HL-60 (cell line): ENCODE data around the gene MCCC2.

Source experiments
- DNase-seq, 2 experiments: peaks; one replicate each; pipeline ENCODE4 v3.0.0-alpha.2; 2010 to 2020; ENCODE audit warnings: low read depth in 1 of 2, low spot score in 1 of 2
- H3K27ac ChIP-seq: fragments of 250-450 bp; sonication (Bioruptor Pico); replicated peaks from 2 replicates; pipeline ENCODE4 v1.5.1; 2020; ENCODE audit warnings: mild to moderate bottlenecking, moderate library complexity
- H3K27me3 ChIP-seq: fragments of 250-450 bp; sonication (Bioruptor Pico); 2 replicates; pipeline ENCODE4 v1.5.1; 2021; ENCODE audit warnings: mild to moderate bottlenecking, moderate library complexity; ENCODE audit not compliant: insufficient read depth, poor library complexity, severe bottlenecking
- H3K4me3 ChIP-seq: replicated peaks from 2 replicates; pipeline ENCODE4 v1.5.1; 2011; ENCODE audit warnings: mild to moderate bottlenecking, control low read depth, low read length; ENCODE audit not compliant: insufficient read depth
- GABPA ChIP-seq: IDR thresholded peaks from 2 replicates; pipeline ENCODE4 v1.6.1; 2012; ENCODE audit warnings: low read depth
- POLR2AphosphoS5 ChIP-seq: IDR thresholded peaks from 2 replicates; pipeline ENCODE4 v1.6.1; 2012; ENCODE audit warnings: low read depth
- SPI1 ChIP-seq: IDR thresholded peaks from 2 replicates; pipeline ENCODE4 v1.6.1; 2012; ENCODE audit warnings: low read depth, mild to moderate bottlenecking, borderline replicate concordance
- TF ChIP-seq, protein P1 (sequence below): IDR thresholded peaks from 2 replicates; pipeline ENCODE4 v1.6.1; 2012; ENCODE audit warnings: low read depth; ENCODE audit not compliant: insufficient replicate concordance
- TF ChIP-seq, protein P2 (sequence below): IDR thresholded peaks from one replicate; pipeline ENCODE4 v1.5.1; 2011; ENCODE audit warnings: low read length, control low read depth, inconsistent platforms; ENCODE audit not compliant: insufficient read depth

Gene MCCC2

DNA sequence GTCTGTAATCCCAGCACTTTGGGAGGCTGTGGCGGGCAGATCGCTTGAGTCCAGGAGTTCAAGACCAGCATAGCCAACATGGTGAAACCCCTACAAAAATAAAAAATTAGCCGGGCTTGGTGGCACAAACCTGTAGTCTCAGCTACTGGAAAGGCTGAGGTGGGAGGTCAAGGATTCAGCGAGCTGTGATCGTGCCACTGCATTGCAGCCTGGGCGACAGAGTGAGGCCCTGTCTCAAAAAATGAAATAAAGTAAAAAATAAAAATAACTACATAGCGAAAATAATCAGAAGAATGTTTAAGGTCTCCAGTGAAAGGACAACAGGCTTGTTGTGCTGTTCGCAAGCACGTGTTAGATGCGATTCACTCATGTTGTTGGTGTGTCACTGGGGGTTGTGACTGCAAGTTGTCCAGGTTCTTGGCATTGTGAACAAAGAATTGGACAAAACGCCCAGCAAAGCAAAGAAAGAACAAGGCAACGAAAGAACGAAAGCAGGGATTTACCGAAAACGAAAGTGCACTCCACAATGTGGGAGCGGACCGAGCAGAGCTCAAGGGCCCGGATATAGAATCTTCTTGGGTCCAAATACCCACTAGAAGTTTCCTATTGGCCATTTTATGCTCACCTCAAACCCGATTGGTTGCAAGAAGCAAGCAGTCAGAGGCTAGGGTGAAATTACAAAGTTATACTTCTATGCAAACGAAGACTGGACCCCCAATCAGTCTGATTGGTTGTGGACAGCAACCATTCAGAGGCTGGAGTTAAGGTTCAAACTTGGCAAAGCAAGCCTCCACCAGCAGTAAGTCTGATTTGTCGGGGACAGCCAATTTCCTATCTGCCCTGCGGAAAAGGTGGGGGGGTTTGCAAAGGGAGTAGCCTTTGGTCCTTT is 844 bp upstream of the MCCC2 start:
- no peak for DNase-seq
- H3K27ac ChIP-seq = peak overlapping the region; percentile 82
- H3K4me3 ChIP-seq = peak overlapping the region; percentile 68
- TF ChIP-seq, protein P1, sequence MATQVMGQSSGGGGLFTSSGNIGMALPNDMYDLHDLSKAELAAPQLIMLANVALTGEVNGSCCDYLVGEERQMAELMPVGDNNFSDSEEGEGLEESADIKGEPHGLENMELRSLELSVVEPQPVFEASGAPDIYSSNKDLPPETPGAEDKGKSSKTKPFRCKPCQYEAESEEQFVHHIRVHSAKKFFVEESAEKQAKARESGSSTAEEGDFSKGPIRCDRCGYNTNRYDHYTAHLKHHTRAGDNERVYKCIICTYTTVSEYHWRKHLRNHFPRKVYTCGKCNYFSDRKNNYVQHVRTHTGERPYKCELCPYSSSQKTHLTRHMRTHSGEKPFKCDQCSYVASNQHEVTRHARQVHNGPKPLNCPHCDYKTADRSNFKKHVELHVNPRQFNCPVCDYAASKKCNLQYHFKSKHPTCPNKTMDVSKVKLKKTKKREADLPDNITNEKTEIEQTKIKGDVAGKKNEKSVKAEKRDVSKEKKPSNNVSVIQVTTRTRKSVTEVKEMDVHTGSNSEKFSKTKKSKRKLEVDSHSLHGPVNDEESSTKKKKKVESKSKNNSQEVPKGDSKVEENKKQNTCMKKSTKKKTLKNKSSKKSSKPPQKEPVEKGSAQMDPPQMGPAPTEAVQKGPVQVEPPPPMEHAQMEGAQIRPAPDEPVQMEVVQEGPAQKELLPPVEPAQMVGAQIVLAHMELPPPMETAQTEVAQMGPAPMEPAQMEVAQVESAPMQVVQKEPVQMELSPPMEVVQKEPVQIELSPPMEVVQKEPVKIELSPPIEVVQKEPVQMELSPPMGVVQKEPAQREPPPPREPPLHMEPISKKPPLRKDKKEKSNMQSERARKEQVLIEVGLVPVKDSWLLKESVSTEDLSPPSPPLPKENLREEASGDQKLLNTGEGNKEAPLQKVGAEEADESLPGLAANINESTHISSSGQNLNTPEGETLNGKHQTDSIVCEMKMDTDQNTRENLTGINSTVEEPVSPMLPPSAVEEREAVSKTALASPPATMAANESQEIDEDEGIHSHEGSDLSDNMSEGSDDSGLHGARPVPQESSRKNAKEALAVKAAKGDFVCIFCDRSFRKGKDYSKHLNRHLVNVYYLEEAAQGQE = no peak
- TF ChIP-seq, protein P2, sequence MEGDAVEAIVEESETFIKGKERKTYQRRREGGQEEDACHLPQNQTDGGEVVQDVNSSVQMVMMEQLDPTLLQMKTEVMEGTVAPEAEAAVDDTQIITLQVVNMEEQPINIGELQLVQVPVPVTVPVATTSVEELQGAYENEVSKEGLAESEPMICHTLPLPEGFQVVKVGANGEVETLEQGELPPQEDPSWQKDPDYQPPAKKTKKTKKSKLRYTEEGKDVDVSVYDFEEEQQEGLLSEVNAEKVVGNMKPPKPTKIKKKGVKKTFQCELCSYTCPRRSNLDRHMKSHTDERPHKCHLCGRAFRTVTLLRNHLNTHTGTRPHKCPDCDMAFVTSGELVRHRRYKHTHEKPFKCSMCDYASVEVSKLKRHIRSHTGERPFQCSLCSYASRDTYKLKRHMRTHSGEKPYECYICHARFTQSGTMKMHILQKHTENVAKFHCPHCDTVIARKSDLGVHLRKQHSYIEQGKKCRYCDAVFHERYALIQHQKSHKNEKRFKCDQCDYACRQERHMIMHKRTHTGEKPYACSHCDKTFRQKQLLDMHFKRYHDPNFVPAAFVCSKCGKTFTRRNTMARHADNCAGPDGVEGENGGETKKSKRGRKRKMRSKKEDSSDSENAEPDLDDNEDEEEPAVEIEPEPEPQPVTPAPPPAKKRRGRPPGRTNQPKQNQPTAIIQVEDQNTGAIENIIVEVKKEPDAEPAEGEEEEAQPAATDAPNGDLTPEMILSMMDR = no peak
- TF ChIP-seq POLR2AphosphoS5 (no peak), GABPA (no peak), SPI1 (no peak)
- no peaks in the 10 kb centered on the region for H3K27me3 ChIP-seq

DNA sequence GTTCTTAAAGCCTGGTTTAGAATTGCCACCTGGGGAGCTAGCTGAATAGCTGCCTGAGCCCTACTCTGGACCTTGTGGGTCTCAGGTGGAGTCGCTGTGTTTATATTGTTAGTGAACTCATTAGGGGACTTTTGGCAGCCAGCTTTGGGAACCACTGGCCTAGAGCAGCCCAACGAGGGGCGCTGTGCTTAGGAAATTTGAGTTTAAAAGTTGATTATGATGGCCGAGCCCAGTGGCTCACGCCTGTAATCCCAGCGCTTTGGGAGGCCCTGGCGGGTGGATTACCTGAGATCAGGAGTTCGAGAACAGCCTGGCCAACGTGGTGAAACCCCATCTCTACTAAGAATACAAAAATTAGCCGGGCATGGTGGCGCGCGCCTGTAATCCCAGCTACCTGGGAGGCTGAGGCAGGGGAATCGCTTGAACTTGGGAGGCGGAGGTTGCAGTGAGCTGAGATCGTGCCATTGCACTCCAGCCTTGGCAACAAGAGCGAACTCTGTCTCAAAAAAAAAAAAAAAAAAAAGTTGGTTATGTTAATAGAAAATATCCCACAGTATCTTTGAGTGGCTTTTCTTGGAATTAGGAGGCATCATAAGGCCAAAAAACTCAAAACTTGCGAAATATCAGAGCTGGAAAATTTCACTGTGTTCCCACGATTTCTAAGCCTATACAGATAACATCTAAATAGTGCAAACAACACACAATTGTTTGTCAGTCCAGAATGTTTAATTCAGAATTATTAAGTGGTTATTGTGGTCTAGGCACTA is 809 bp downstream of the MCCC2 start:
- H3K27me3 ChIP-seq = no peaks in the 10 kb centered on the region
- peak overlapping the region; percentile 82 for H3K27ac ChIP-seq
- TF ChIP-seq, protein P2 = no peak
- TF ChIP-seq, protein P1 = no peak
- TF ChIP-seq SPI1 (no peak), GABPA (no peak), POLR2AphosphoS5 (no peak)
- peak overlapping the region; percentile 68 for H3K4me3 ChIP-seq
- no peak for DNase-seq

DNA sequence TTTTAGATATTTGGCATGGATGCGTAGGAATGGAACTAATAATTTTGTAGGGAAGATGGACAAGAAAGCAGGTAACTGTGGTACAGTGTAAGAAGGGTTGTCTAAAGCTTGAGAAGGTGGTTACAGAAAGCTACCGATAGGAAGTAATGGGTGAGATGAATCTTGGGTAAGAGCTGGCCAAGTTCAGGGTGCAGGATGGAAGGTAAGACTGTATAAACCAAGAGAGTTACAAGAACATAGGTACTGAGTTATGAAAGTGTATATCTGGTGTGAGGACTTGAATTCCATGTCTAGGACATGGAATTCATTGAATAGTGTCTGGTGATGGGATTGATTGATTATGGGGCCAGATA is 1.4 kb downstream of the MCCC2 start:
- no peak for DNase-seq
- Histone ChIP-seq H3K27me3 (no peaks in the 10 kb centered on the region), H3K4me3 (no peak overlapping the region), H3K27ac (no peak overlapping the region)
- TF ChIP-seq POLR2AphosphoS5 (no peak), GABPA (no peak), SPI1 (no peak)
- TF ChIP-seq, protein P1 = no peak
- TF ChIP-seq, protein P2 = no peak
